SU-DHL-6 (cell line): ENCODE measurements around the gene SDC3.

Source experiments
- H2AFZ ChIP-seq: fragments of 200-600 bp; sonication (generic); 2 replicates; pipeline ENCODE4 v1.6.1; 2014; ENCODE audit warnings: low read depth, mild to moderate bottlenecking, moderate library complexity, mixed read lengths, antibody characterized with exemption, low read length; ENCODE audit not compliant: severe bottlenecking
- H3F3A ChIP-seq: fragments of 200-600 bp; shearing (Covaris generic); 2 replicates; pipeline ENCODE4 v1.6.0; 2016; ENCODE audit warnings: antibody characterized with exemption, mild to moderate bottlenecking; ENCODE audit not compliant: insufficient read depth
- H3K27ac ChIP-seq: fragments of 200-600 bp; sonication (generic); 2 replicates; pipeline ENCODE4 v1.5.1; 2016; ENCODE audit warnings: low read depth, mild to moderate bottlenecking, low read length, moderate library complexity, mixed read lengths
- H3K27me3 ChIP-seq: fragments of 200-600 bp; sonication (generic), shearing (Covaris generic); 2 replicates; pipeline ENCODE4 v1.6.0; 2014; ENCODE audit warnings: mild to moderate bottlenecking, low read length
- H3K36me3 ChIP-seq: fragments of 200-600 bp; sonication (generic); 2 replicates; pipeline ENCODE4 v1.6.1; 2014; ENCODE audit warnings: mild to moderate bottlenecking, low read length, mixed read lengths
- H3K4me2 ChIP-seq: fragments of 300-600, 200-600 bp; shearing (Covaris generic), sonication (generic); 2 replicates; pipeline ENCODE4 v1.6.0; 2014; ENCODE audit warnings: low read length, low read depth, mild to moderate bottlenecking; ENCODE audit not compliant: poor library complexity, severe bottlenecking
- H3K4me3 ChIP-seq: fragments of 200-600 bp; sonication (generic); 2 replicates; pipeline ENCODE4 v1.5.1; 2014; ENCODE audit warnings: antibody characterized with exemption, low read length, mild to moderate bottlenecking, mixed read lengths; ENCODE audit not compliant: insufficient read depth, poor library complexity, severe bottlenecking
- H3K79me2 ChIP-seq: fragments of 200-600 bp; sonication (generic); 2 replicates; pipeline ENCODE4 v1.6.1; 2014; ENCODE audit warnings: mild to moderate bottlenecking, low read length, moderate library complexity; ENCODE audit not compliant: insufficient read depth
- H3K9ac ChIP-seq: fragments of 200-600 bp; sonication (generic); 2 replicates; pipeline ENCODE4 v1.7.0; 2014; ENCODE audit warnings: mild to moderate bottlenecking, low read length
- H3K9me2 ChIP-seq: fragments of 200-600 bp; sonication (generic); replicated peaks from 2 replicates; pipeline ENCODE4 v1.6.1; 2014; ENCODE audit warnings: low read length; ENCODE audit not compliant: insufficient read depth
- H3K9me3 ChIP-seq: fragments of 200-600 bp; sonication (generic); 2 replicates; pipeline ENCODE4 v1.6.1; 2014; ENCODE audit warnings: low read length, mixed read lengths; ENCODE audit not compliant: insufficient read depth
- H4K20me1 ChIP-seq: fragments of 200-600 bp; sonication (generic); 2 replicates; pipeline ENCODE4 v1.6.1; 2014; ENCODE audit warnings: low read depth, mild to moderate bottlenecking, antibody characterized with exemption, low read length, moderate library complexity, mixed read lengths
- EZH2phosphoT487 ChIP-seq: fragments of 200-600 bp; sonication (generic), shearing (Covaris generic); conservative IDR thresholded peaks from 2 replicates; pipeline ENCODE4 v1.6.1; 2018; ENCODE audit warnings: mild to moderate bottlenecking, antibody characterized with exemption, low read length, moderate library complexity, mixed read lengths
- TF ChIP-seq, protein P1 (sequence below): fragments of 200-600 bp; sonication (generic); IDR thresholded peaks from one replicate; pipeline ENCODE4 v1.5.1; 2017; ENCODE audit warnings: antibody characterized with exemption, mild to moderate bottlenecking, low read length, moderate library complexity; ENCODE audit not compliant: insufficient read depth, poor library complexity, severe bottlenecking

The SDC3 gene

DNA sequence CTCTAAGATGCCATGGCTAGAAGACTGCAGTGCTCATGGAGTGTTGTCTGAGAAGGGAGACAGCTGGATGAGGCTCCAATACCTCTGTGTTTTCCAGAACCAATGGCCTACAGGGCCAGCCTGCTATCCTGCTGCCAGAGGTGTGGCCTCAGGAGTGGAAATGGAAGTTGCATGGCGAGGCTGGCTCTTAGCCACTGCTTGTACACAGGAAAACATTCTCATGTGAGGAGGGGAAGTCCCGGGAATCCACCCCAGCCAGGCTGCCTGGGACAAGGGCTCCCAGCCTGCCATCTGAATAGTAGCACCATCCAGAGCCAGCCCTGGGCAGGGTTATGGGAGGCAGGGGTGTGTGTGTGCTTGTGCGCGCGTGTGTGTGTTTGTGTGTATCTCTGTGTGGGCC, 56.5 kb downstream of the SDC3 start:
- H3K4me3 ChIP-seq: no peak overlapping the region
- no peaks in the 10 kb centered on the region for H3K79me2 ChIP-seq
- no peaks in the 10 kb centered on the region for H3F3A ChIP-seq
- no peak overlapping the region for H2AFZ ChIP-seq
- H3K9me2 ChIP-seq: no peaks in the 10 kb centered on the region
- H3K9me3 ChIP-seq: no peaks in the 10 kb centered on the region
- no peak overlapping the region for H3K27ac ChIP-seq
- H3K27me3 ChIP-seq: no peaks in the 10 kb centered on the region
- no peak overlapping the region for H3K4me2 ChIP-seq
- no peaks in the 10 kb centered on the region for H3K36me3 ChIP-seq
- H4K20me1 ChIP-seq: no peaks in the 10 kb centered on the region
- H3K9ac ChIP-seq: no peak overlapping the region
- no peak for TF ChIP-seq EZH2phosphoT487
- TF ChIP-seq, protein P1, sequence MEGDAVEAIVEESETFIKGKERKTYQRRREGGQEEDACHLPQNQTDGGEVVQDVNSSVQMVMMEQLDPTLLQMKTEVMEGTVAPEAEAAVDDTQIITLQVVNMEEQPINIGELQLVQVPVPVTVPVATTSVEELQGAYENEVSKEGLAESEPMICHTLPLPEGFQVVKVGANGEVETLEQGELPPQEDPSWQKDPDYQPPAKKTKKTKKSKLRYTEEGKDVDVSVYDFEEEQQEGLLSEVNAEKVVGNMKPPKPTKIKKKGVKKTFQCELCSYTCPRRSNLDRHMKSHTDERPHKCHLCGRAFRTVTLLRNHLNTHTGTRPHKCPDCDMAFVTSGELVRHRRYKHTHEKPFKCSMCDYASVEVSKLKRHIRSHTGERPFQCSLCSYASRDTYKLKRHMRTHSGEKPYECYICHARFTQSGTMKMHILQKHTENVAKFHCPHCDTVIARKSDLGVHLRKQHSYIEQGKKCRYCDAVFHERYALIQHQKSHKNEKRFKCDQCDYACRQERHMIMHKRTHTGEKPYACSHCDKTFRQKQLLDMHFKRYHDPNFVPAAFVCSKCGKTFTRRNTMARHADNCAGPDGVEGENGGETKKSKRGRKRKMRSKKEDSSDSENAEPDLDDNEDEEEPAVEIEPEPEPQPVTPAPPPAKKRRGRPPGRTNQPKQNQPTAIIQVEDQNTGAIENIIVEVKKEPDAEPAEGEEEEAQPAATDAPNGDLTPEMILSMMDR: no peak

DNA sequence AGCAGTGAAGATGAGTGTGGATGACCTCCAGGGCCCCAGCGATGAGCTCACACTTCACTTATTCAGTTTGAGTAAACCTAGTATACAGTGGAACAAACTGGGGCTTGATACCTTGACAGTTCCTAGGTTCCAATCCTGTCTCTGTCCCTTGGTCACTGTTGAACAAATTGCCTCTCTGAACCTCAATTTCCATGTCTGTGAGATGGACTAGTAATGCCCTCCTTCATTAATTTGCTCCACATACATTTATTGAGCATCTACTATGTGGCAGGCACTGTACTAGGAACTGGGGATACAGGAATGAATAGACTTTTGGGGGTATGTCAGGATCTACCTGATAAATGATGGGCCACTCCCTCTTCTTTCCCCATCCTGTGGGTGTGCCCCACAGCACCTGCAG, 57.3 kb downstream of the SDC3 start:
- no peak overlapping the region for H2AFZ ChIP-seq
- H3K9ac ChIP-seq: no peak overlapping the region
- no peaks in the 10 kb centered on the region for H3K27me3 ChIP-seq
- H3K9me2 ChIP-seq: no peaks in the 10 kb centered on the region
- no peaks in the 10 kb centered on the region for H4K20me1 ChIP-seq
- no peaks in the 10 kb centered on the region for H3K79me2 ChIP-seq
- H3K4me3 ChIP-seq: no peak overlapping the region
- no peaks in the 10 kb centered on the region for H3K36me3 ChIP-seq
- H3F3A ChIP-seq: no peaks in the 10 kb centered on the region
- no peak overlapping the region for H3K27ac ChIP-seq
- H3K9me3 ChIP-seq: no peaks in the 10 kb centered on the region
- TF ChIP-seq EZH2phosphoT487: no peak
- TF ChIP-seq, protein P1: no peak
- no peak overlapping the region for H3K4me2 ChIP-seq

DNA sequence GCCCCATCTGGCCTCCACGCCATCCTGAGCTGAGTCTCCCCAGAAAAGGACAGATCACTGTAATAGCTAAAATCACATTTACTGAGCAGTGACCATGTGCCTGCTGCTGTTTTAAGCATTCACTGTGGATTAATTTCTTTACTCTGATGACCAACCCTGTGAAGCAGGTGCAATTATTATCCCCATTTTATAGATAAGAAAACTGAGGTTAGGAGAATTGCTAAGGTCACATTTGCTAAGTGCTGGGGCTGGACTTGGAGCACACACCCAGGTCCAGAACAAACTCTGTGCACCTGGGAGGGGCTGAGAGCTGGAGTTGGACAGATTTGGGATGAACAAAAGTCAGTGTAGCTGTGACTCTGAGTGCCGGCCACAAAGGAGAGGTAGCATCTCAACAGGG, 58.0 kb downstream of the SDC3 start:
- Histone ChIP-seq H3K27me3 (no peaks in the 10 kb centered on the region), H3K9me3 (no peaks in the 10 kb centered on the region), H3K9ac (no peak overlapping the region), H2AFZ (no peak overlapping the region), H4K20me1 (no peaks in the 10 kb centered on the region), H3K4me3 (no peak overlapping the region), H3K9me2 (no peaks in the 10 kb centered on the region), H3K27ac (no peak overlapping the region), H3K4me2 (no peak overlapping the region), H3K36me3 (no peaks in the 10 kb centered on the region), H3K79me2 (no peaks in the 10 kb centered on the region), H3F3A (no peaks in the 10 kb centered on the region)
- TF ChIP-seq EZH2phosphoT487: no peak
- TF ChIP-seq, protein P1: no peak
